Heart left ventricle (tissue), 16 donors: ENCODE results near the gene FGD4. TPM values are rescaled to one million over a fixed set of nuclear protein-coding genes. Genes with fewer than 3 reads are reported as not detected.
A peak's percentile ranks its signal among the peaks of the same experiment; 100 is the strongest.

Experiments
- ATAC-seq, 4 donors: fragments of 200-7000 bp; cut with Tn5 transposase; one replicate each; pipeline ENCODE4 v1.9.1; 2020 to 2022; ENCODE audit warnings: moderate library complexity in 4 of 4, mild to moderate bottlenecking in 3 of 4, moderate number of reproducible peaks in 1 of 4
- DNase-seq, 5 donors: peaks; one replicate each; pipeline ENCODE4 v3.0.0-alpha.2; 2020
- H3K27ac ChIP-seq, 12 donors: fragments of 200-600 bp; sonication (generic) in 4 of 12; one replicate each; pipeline versions ENCODE4 v1.5.0 to v1.8.0; 2016 to 2022; ENCODE audit warnings: mild to moderate bottlenecking in 2 of 12
- H3K27me3 ChIP-seq, 9 donors: fragments of 200-600 bp; sonication (generic) in 2 of 9; one replicate each; pipeline versions ENCODE4 v1.5.1 to v1.8.0; 2016 to 2022; ENCODE audit warnings: mild to moderate bottlenecking in 3 of 9
- H3K36me3 ChIP-seq, 9 donors: fragments of 200-600 bp; sonication (generic) in 2 of 9; one replicate each; pipeline versions ENCODE4 v1.5.0 to v1.8.0; 2018 to 2022; ENCODE audit warnings: mild to moderate bottlenecking in 2 of 9
- H3K4me1 ChIP-seq, 12 donors: fragments of 200-600 bp; sonication (generic) in 4 of 12; one replicate each; pipeline versions ENCODE4 v1.5.0 to v1.8.0; 2016 to 2022; ENCODE audit warnings: mild to moderate bottlenecking in 3 of 12
- H3K4me3 ChIP-seq, 12 donors: fragments of 200-600 bp; sonication (generic) in 4 of 12; one replicate each; pipeline versions ENCODE4 v1.5.0 to v1.8.0; 2017 to 2022; ENCODE audit warnings: mild to moderate bottlenecking in 9 of 12, moderate library complexity in 4 of 12
- H3K9me3 ChIP-seq, 12 donors: fragments of 200-600 bp; sonication (generic) in 4 of 12; one replicate each; pipeline versions ENCODE4 v1.5.0 to v1.8.0; 2016 to 2022; ENCODE audit warnings: mild to moderate bottlenecking in 1 of 12
- CTCF ChIP-seq, 12 donors: fragments of 200-600 bp; sonication (generic) in 4 of 12; IDR thresholded peaks; one replicate each; pipeline versions ENCODE4 v1.5.0 to v1.8.0; 2018 to 2022; ENCODE audit warnings: antibody characterized with exemption in 12 of 12, mild to moderate bottlenecking in 5 of 12
- POLR2A ChIP-seq, 2 donors: fragments of 450-650 bp; IDR thresholded peaks; one replicate each; pipeline ENCODE4 v1.6.1; 2017; ENCODE audit warnings: antibody characterized with exemption in 2 of 2, mild to moderate bottlenecking in 2 of 2, moderate library complexity in 2 of 2
- WGBS, 4 donors: extraction: QIAGEN DNeasy Blood & Tissue Kit in 2 of 4; methylation state at CpG; one replicate each; pipeline versions ENCODE4 v1.1.5 to v1.1.7; 2013 to 2018; 5-methylcytosine and 5-hydroxymethylcytosine counted together
- intact Hi-C, 10 donors: fragments of 100-400 bp; cut with DNase I; formaldehyde crosslinking; loops; one replicate each; pipeline versions ENCODE4 v1.11.1 to v1.14.2; 2022
- long read RNA-seq, 3 donors: library from polyadenylated mRNA; unstranded; transcript quantifications; one replicate each; pipeline ENCODE4 v2.0.0, GENCODE V29; 2020 to 2021
- polyA plus RNA-seq, 2 donors: library from polyadenylated mRNA; stranded (reverse); fragments of 200-250 nt; gene quantifications; one replicate each; pipeline ENCODE4 v1.2.3, GENCODE V29; 2013
- total RNA-seq, 9 donors: library from RNA; depleted of rRNA in 2 of 9; stranded (reverse); fragments of >200 nt in 2 of 9; fragmentation: NEBNext Ultra II Directional in 3 of 9; extraction: Animal tissue kit (Norgen Biotek cat#: 25700) in 3 of 9; gene quantifications; one replicate each; pipeline versions ENCODE4 v1.1.0 to v1.2.4, GENCODE V29; 2016 to 2023
- donor health status: ischemic (EF 13 %, LVEDD 7.1; RV severe dilation, severe dysfunction).
- donor health status: healthy with polysubstance abuse.
- donor health status: DM: no; HTN: yes; CAD: no.
- donor health status: DM: no; HTN: no; CAD: no.
- donor health status: ischemic (EF 25% LVEDD 6.9; RV normal size, moderate dysfunction).
- donor health status: ischemic (EF 25% LVEDD 5.7; RV mildly dilated, moderate dysfunction).
- donor health status: healthy.
- donor health status: DM: yes; HTN: yes; CAD: no.
- donor health status: ischemic (EF 35%, LVEDD 5.7; RV mildly dilated, moderate dysfunction).
- donor health status: nonischemic (EF 11% LVEDD 7.7; RV severe dilation, severe dysfunction).
- donor health status: DM: yes; HTN: yes; CAD: no.
- donor health status: PGD.
- donor health status: ischemic (EF 29% LVEDD 5.4; RV normal size, mild dysfunction).
- donor health status: nonischemic (EF 23%, LVEDD 6.1; RV moderate dilation, normal function).

FGD4 gene
- total RNA-seq (10 to 100 TPM in 8 of 9 donors, 1 to 10 TPM in 1; 7.1 to 36.8 (median 28.5) TPM), polyA plus RNA-seq (1 to 10 TPM; 4.5 to 5.1 TPM)
- long read RNA-seq, donor 1, full-length matches to known transcripts = 1 of 23 reads
- long read RNA-seq, donor 1, partial matches to known transcripts = 13 of 23 reads
- long read RNA-seq, donor 1, other reads (novel, unspliced or antisense) = 9 of 23 reads
- long read RNA-seq, donor 2, partial matches to known transcripts = 32 of 51 reads
- long read RNA-seq, donor 2, other reads (novel, unspliced or antisense) = 18 of 51 reads
- long read RNA-seq, donor 3, partial matches to known transcripts = 1 of 5 reads
- long read RNA-seq, donor 3, other reads (novel, unspliced or antisense) = 4 of 5 reads

GRCh38 chr12:32399370-32400113 is at the start of gene FGD4:
Gene FGD4, plus strand, starts transcription at chr12:32399558.
- Histone ChIP-seq H3K27ac (peak within 1 kb of the TSS; percentile 62 to 89 (median 80)), H3K4me1 (peaks cover 0 to 30% (median 7%) of the 10 kb centered on the region in 12 donors), H3K4me3 (peak within 1 kb of the TSS; percentile 44 to 98 (median 89)), H3K9me3 (no peaks in the 10 kb centered on the region), H3K36me3 (no peaks in the 10 kb centered on the region), H3K27me3 (peaks cover 0 to 7% (median 0%) of the 10 kb centered on the region in 9 donors)
- TF ChIP-seq CTCF (IDR thresholded peaks at IDR 0.05) (peak; percentile 26 to 67 (median 48)), POLR2A (IDR thresholded peaks at IDR 0.05) (peak in 1 of 2 donors; percentile 88)
- ATAC-seq (peak; percentile 96 to 98 (median 98)), DNase-seq (peak; percentile 85 to 95 (median 91))
- intact Hi-C loops = loop anchor here in 3 of 10 donors (2.0 to 5.0 kb wide), 3 partner anchors 48 to 55 kb away; no protein-coding TSS in a partner anchor
- 0 to 1% (median 0%) methylated on average over 13 to 82 of the region's 82 CpGs for WGBS, 4 donors

GRCh38 chr12:32353540-32353939 is 45.8 kb upstream of the FGD4 start:
- no peak for TF ChIP-seq POLR2A (IDR thresholded peaks at IDR 0.05)
- no peak for TF ChIP-seq CTCF (IDR thresholded peaks at IDR 0.05)
- no peaks in the 10 kb centered on the region for H3K27me3 ChIP-seq
- ATAC-seq = no peak
- no peak overlapping the region for H3K27ac ChIP-seq
- no peaks in the 10 kb centered on the region for H3K4me1 ChIP-seq
- no peaks in the 10 kb centered on the region for H3K9me3 ChIP-seq
- intact Hi-C loops = no loop called here
- H3K4me3 ChIP-seq = no peak overlapping the region
- DNase-seq = no peak
- 76 to 91% (median 84%) methylated on average over 1 of the region's 1 CpG for WGBS, 4 donors
- peaks cover 0 to 9% (median 0%) of the 10 kb centered on the region in 9 donors for H3K36me3 ChIP-seq

GRCh38 chr12:32357601-32358249 is 41.6 kb upstream of the FGD4 start:
- DNase-seq = no peak
- H3K4me1 ChIP-seq = no peaks in the 10 kb centered on the region
- intact Hi-C loops = no loop called here
- no peaks in the 10 kb centered on the region for H3K9me3 ChIP-seq
- no peak for ATAC-seq
- no peak overlapping the region for H3K4me3 ChIP-seq
- TF ChIP-seq POLR2A (IDR thresholded peaks at IDR 0.05) (no peak), CTCF (IDR thresholded peaks at IDR 0.05) (no peak)
- H3K27me3 ChIP-seq = no peaks in the 10 kb centered on the region
- H3K36me3 ChIP-seq = no peaks in the 10 kb centered on the region
- WGBS, 4 donors = 96 to 98% (median 98%) methylated on average over 8 of the region's 8 CpGs
- H3K27ac ChIP-seq = no peak overlapping the region
